A673 (cell line): ENCODE data around the gene RAB33A.

Experiments used
- CTCF ChIP-seq: fragments of 300-800, 200-600 bp; sonication (generic); conservative IDR thresholded peaks from 2 replicates; pipeline ENCODE4 v1.5.1; 2017; ENCODE audit warnings: low read depth, mild to moderate bottlenecking, antibody characterized with exemption, low read length, moderate library complexity, mixed read lengths
- EZH2 ChIP-seq: fragments of 200-600 bp; sonication (generic); IDR thresholded peaks from 2 replicates; pipeline ENCODE4 v1.6.1; 2017; ENCODE audit warnings: borderline replicate concordance, low read depth, mild to moderate bottlenecking, mixed read lengths, antibody characterized with exemption, low read length; ENCODE audit not compliant: poor library complexity, severe bottlenecking

DNA sequence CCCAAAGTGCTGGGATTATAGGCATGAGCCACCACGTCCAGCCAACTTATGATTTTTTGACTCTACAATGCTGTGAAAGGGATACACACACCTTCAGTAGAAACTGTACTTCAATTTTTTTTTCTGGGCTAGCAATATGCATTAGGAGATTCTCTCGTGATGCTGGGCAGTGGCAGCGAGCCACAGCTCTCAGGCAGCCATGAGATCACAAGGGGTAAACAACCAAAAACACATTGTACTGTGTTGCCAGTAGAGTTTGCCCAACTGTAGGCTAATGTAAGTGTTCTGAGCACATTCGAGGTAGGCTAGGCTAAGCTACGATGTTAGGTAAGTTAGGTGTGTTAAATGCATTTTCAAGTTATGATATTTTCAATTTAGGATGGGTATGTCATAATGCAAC lies 25.7 kb downstream of the RAB33A start:
- TF ChIP-seq EZH2 (no peak), CTCF (no peak)
